Measurements from ENCODE around the gene TEX11.

DNA sequence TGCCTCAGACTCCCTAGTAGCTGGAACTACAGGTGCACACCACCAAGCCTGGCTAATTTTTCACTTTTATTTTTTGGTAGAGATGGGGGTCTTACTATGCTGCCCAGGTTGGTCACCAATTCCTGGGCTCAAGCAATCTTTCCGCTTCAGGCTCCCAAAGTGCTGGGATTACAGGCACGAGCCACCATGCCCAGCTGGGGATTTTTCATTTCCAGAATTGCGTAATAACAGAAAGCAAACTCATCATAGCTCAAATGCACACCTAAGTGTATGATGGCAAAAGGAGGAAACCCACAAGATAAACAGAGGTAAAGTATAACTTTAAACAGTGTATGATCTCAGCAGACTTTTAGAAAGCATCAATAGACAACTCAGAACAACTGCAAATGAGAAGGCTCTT lies 56.2 kb downstream of the TEX11 start:
- TF ChIP-seq, protein P1, sequence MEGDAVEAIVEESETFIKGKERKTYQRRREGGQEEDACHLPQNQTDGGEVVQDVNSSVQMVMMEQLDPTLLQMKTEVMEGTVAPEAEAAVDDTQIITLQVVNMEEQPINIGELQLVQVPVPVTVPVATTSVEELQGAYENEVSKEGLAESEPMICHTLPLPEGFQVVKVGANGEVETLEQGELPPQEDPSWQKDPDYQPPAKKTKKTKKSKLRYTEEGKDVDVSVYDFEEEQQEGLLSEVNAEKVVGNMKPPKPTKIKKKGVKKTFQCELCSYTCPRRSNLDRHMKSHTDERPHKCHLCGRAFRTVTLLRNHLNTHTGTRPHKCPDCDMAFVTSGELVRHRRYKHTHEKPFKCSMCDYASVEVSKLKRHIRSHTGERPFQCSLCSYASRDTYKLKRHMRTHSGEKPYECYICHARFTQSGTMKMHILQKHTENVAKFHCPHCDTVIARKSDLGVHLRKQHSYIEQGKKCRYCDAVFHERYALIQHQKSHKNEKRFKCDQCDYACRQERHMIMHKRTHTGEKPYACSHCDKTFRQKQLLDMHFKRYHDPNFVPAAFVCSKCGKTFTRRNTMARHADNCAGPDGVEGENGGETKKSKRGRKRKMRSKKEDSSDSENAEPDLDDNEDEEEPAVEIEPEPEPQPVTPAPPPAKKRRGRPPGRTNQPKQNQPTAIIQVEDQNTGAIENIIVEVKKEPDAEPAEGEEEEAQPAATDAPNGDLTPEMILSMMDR (IDR thresholded peaks at IDR 0.05; ENCODE audit: insufficient read depth, low read depth, low read length) = no peak
- no peak for TF ChIP-seq EZH2 (IDR thresholded peaks at IDR 0.05; ENCODE audit: insufficient read depth, low read length)

All from astrocyte (in vitro differentiated cells and primary cell).